H9 (cell line): ENCODE results near the gene RPL10A. TPM values are rescaled to one million over a fixed set of nuclear protein-coding genes. Genes with fewer than 3 reads are reported as not detected.

Experiments used
- DNase-seq: peaks from one replicate; pipeline ENCODE4 v3.0.0-alpha.2; 2017
- H2AFZ ChIP-seq: one replicate; pipeline ENCODE4 v1.6.1; 2013; ENCODE audit warnings: mild to moderate bottlenecking, low read length, control low read depth, moderate library complexity
- H2AK5ac ChIP-seq: 2 replicates; pipeline ENCODE4 v1.6.1; 2013; ENCODE audit warnings: low read length, control low read depth, mixed read lengths; ENCODE audit not compliant: insufficient read length
- H2BK120ac ChIP-seq: one replicate; pipeline ENCODE4 v1.6.1; 2013; ENCODE audit warnings: low read depth, mild to moderate bottlenecking, low read length, control low read depth, inconsistent platforms; ENCODE audit not compliant: poor library complexity, severe bottlenecking
- H2BK12ac ChIP-seq: 2 replicates; pipeline ENCODE4 v1.6.1; 2013; ENCODE audit warnings: low read length, control low read depth, mixed read lengths, low read depth; ENCODE audit not compliant: insufficient read length
- H2BK15ac ChIP-seq: 2 replicates; pipeline ENCODE4 v1.6.1; 2013; ENCODE audit warnings: low read depth, low read length, control low read depth
- H2BK20ac ChIP-seq: one replicate; pipeline ENCODE4 v1.6.1; 2013; ENCODE audit warnings: low read depth, mild to moderate bottlenecking, low read length, control low read depth, inconsistent platforms; ENCODE audit not compliant: poor library complexity, severe bottlenecking
- H2BK5ac ChIP-seq: 2 replicates; pipeline ENCODE4 v1.6.1; 2013; ENCODE audit warnings: low read length, control low read depth, mixed read lengths; ENCODE audit not compliant: insufficient read length
- H3K14ac ChIP-seq: 2 replicates; pipeline ENCODE4 v1.6.1; 2013; ENCODE audit warnings: low read length, control low read depth; ENCODE audit not compliant: insufficient read depth
- H3K18ac ChIP-seq: 2 replicates; pipeline ENCODE4 v1.6.1; 2013; ENCODE audit warnings: low read depth, mild to moderate bottlenecking, mixed read lengths, low read length, control low read depth; ENCODE audit not compliant: insufficient read length
- H3K23ac ChIP-seq: 2 replicates; pipeline ENCODE4 v1.6.1; 2013; ENCODE audit warnings: low read length, control low read depth, mixed read lengths, low read depth; ENCODE audit not compliant: insufficient read length
- H3K23me2 ChIP-seq: 2 replicates; pipeline ENCODE4 v1.6.1; 2013; ENCODE audit warnings: low read depth, mild to moderate bottlenecking, mixed read lengths, low read length, control low read depth; ENCODE audit not compliant: insufficient read length, poor library complexity, severe bottlenecking
- H3K27ac ChIP-seq: 2 replicates; pipeline ENCODE4 v1.5.1; 2013; ENCODE audit warnings: low read length, control low read depth, mixed read lengths, low read depth; ENCODE audit not compliant: insufficient read length
- H3K27me3 ChIP-seq: 2 replicates; pipeline ENCODE4 v1.6.1; 2013; ENCODE audit warnings: low read length, control low read depth, inconsistent platforms; ENCODE audit not compliant: insufficient read depth
- H3K4ac ChIP-seq: 2 replicates; pipeline ENCODE4 v1.6.1; 2013; ENCODE audit warnings: low read depth, mild to moderate bottlenecking, control low read depth, inconsistent platforms, low read length, moderate library complexity
- H3K4me1 ChIP-seq: 2 replicates; pipeline ENCODE4 v1.6.1; 2013; ENCODE audit warnings: low read length, control low read depth, inconsistent platforms; ENCODE audit not compliant: insufficient read depth
- H3K4me2 ChIP-seq: 2 replicates; pipeline ENCODE4 v1.6.1; 2013; ENCODE audit warnings: low read length, control low read depth, mixed read lengths; ENCODE audit not compliant: insufficient read length, insufficient read depth
- H3K56ac ChIP-seq: 2 replicates; pipeline ENCODE4 v1.6.1; 2013; ENCODE audit warnings: low read depth, mild to moderate bottlenecking, mixed read lengths, low read length, control low read depth; ENCODE audit not compliant: insufficient read length
- H3K79me1 ChIP-seq: 2 replicates; pipeline ENCODE4 v1.6.1; 2013; ENCODE audit warnings: low read depth, mild to moderate bottlenecking, moderate library complexity, low read length, control low read depth, inconsistent platforms; ENCODE audit not compliant: insufficient read depth, poor library complexity, severe bottlenecking
- H3K79me2 ChIP-seq: 2 replicates; pipeline ENCODE4 v1.6.1; 2013; ENCODE audit warnings: low read length, control low read depth, inconsistent platforms; ENCODE audit not compliant: insufficient read depth
- H3K9ac ChIP-seq: 2 replicates; pipeline ENCODE4 v1.6.1; 2013; ENCODE audit warnings: low read length, control low read depth, mixed read lengths; ENCODE audit not compliant: insufficient read length; ENCODE audit errors: extremely low read depth
- H3K9me3 ChIP-seq: one replicate; pipeline ENCODE4 v1.6.1; 2013; ENCODE audit warnings: low read depth, low read length, inconsistent platforms; ENCODE audit not compliant: control insufficient read depth
- H3T11ph ChIP-seq: one replicate; pipeline ENCODE4 v1.6.1; 2013; ENCODE audit warnings: mild to moderate bottlenecking, low read length, control low read depth, inconsistent platforms
- H4K20me1 ChIP-seq: one replicate; pipeline ENCODE4 v1.6.1; 2013; ENCODE audit not compliant: control insufficient read depth, insufficient read length, insufficient read depth
- H4K5ac ChIP-seq: 2 replicates; pipeline ENCODE4 v1.6.1; 2013; ENCODE audit warnings: low read depth, mild to moderate bottlenecking, mixed read lengths, low read length, control low read depth; ENCODE audit not compliant: insufficient read length
- H4K8ac ChIP-seq: replicated peaks from 2 replicates; pipeline ENCODE4 v1.6.1; 2013; ENCODE audit warnings: low read length, control low read depth, mixed read lengths, low read depth; ENCODE audit not compliant: insufficient read length
- H4K91ac ChIP-seq: 2 replicates; pipeline ENCODE4 v1.6.1; 2013; ENCODE audit warnings: low read depth, mild to moderate bottlenecking, moderate library complexity, mixed read lengths, low read length, control low read depth; ENCODE audit not compliant: insufficient read length
- H3K27ac Mint-ChIP-seq, 3 experiments: 2 replicates in 2 of 3; 3 replicates in 1 of 3; pipeline ENCODE4 v1.8.0; 2020 to 2021; ENCODE audit warnings: mixed read lengths in 3 of 3, mild to moderate bottlenecking in 1 of 3, moderate library complexity in 1 of 3
- H3K27me3 Mint-ChIP-seq: 2 replicates; pipeline ENCODE4 v1.8.0; 2021; ENCODE audit warnings: low read depth, mild to moderate bottlenecking, moderate library complexity, mixed read lengths
- H3K36me3 Mint-ChIP-seq, 3 experiments: 2 replicates in 2 of 3; 3 replicates in 1 of 3; pipeline ENCODE4 v1.8.0; 2020 to 2021; ENCODE audit warnings: low read depth in 3 of 3, mixed read lengths in 3 of 3; ENCODE audit not compliant: insufficient read depth in 1 of 3
- H3K4me1 Mint-ChIP-seq, 2 experiments: 2 replicates each; pipeline ENCODE4 v1.8.0; 2020; ENCODE audit warnings: mixed read lengths in 2 of 2
- H3K4me3 Mint-ChIP-seq, 2 experiments: 2 replicates in 1 of 2; 3 replicates in 1 of 2; pipeline ENCODE4 v1.8.0; 2020 to 2021; ENCODE audit warnings: mild to moderate bottlenecking in 2 of 2, mixed read lengths in 2 of 2, moderate library complexity in 1 of 2
- H3K9me3 Mint-ChIP-seq, 2 experiments: 2 replicates in 1 of 2; 3 replicates in 1 of 2; pipeline ENCODE4 v1.8.0; 2020; ENCODE audit warnings: mild to moderate bottlenecking in 2 of 2, mixed read lengths in 2 of 2, moderate library complexity in 1 of 2
- CTCF ChIP-seq: fragments of 200-600 bp; sonication (generic); conservative IDR thresholded peaks from 3 replicates; pipeline ENCODE4 v1.8.0; 2021; ENCODE audit warnings: antibody characterized with exemption, mild to moderate bottlenecking
- WGBS: extraction: QIAGEN DNeasy Blood & Tissue Kit; methylation state at CpG from one replicate; pipeline ENCODE4 v1.1.7; 2013; ENCODE audit warnings: missing lambda C conversion rate, low lambda C conversion rate, mixed read lengths; ENCODE audit not compliant: insufficient read length; ENCODE audit errors: extremely low coverage; 5-methylcytosine and 5-hydroxymethylcytosine counted together
- total RNA-seq: library from RNA; stranded (reverse); gene quantifications from 2 replicates; pipeline ENCODE4 v1.2.1, GENCODE V29; 2021

The RPL10A gene
- total RNA-seq, 1 experiment from 2014 or later: 1,830 TPM

GRCh38 chr6:35478259-35478658 lies 10.1 kb downstream of the RPL10A start:
- Histone ChIP-seq H4K20me1 (no peaks in the 10 kb centered on the region), H2AK5ac (no peak overlapping the region), H2BK20ac (no peak overlapping the region), H3K18ac (no peak overlapping the region), H3K23me2 (no peaks in the 10 kb centered on the region), H3K4me2 (no peak overlapping the region), H3K56ac (no peak overlapping the region), H2BK120ac (no peak overlapping the region), H4K8ac (no peak overlapping the region), H2BK5ac (no peak overlapping the region), H3K79me1 (no peaks in the 10 kb centered on the region), H2BK12ac (no peak overlapping the region), H3K14ac (no peak overlapping the region), H3K4me1 (no peaks in the 10 kb centered on the region), H3K79me2 (no peaks in the 10 kb centered on the region), H3K9me3 (no peaks in the 10 kb centered on the region), H4K5ac (no peak overlapping the region), H3K27me3 (no peaks in the 10 kb centered on the region), H2BK15ac (no peak overlapping the region), H2AFZ (no peak overlapping the region), H3T11ph (no peak overlapping the region), H3K23ac (no peak overlapping the region), H4K91ac (no peak overlapping the region), H3K4ac (no peak overlapping the region), H3K9ac (no peak overlapping the region), H3K27ac (no peak overlapping the region)
- no peak overlapping the region for H3K4me3 Mint-ChIP-seq
- no peak overlapping the region; a peak in 1 of 7 replicates for H3K27ac Mint-ChIP-seq
- no peak for TF ChIP-seq CTCF
- peaks cover 1% of the 10 kb centered on the region; the same call in 1 of the 2 replicates for H3K27me3 Mint-ChIP-seq
- H3K36me3 Mint-ChIP-seq: peaks cover 10 to 60% (median 49%) of the 10 kb centered on the region in 3 experiments
- H3K4me1 Mint-ChIP-seq: peaks cover 2 to 12% of the 10 kb centered on the region in 2 experiments; a peak in 3 of 4 replicates
- H3K9me3 Mint-ChIP-seq: no peaks in the 10 kb centered on the region
- no peak for DNase-seq
- WGBS: no CpG with 5 or more reads among the region's 7 CpGs
